Epithelial cell of esophagus (primary cell): ENCODE results near the gene CCL24.
"Not testable (repeated sequence)": the region's sequence is repeated elsewhere in the genome, so short reads cannot be mapped to it uniquely, and the experiment has no call there.

Source experiments
- DNase-seq: peaks from one replicate; pipeline ENCODE4 v3.0.0; 2010; ENCODE audit warnings: low read depth
- H3K4me3 ChIP-seq: 2 replicates; pipeline ENCODE4 v1.5.1; 2011; ENCODE audit warnings: mild to moderate bottlenecking, low read length, control low read depth
- TF ChIP-seq, protein P1 (sequence below): IDR thresholded peaks from 2 replicates; pipeline ENCODE4 v1.5.1; 2011; ENCODE audit warnings: low read depth, mild to moderate bottlenecking, low read length, control low read depth, inconsistent platforms; ENCODE audit not compliant: insufficient read depth; ENCODE audit errors: missing control alignments

Gene CCL24

DNA sequence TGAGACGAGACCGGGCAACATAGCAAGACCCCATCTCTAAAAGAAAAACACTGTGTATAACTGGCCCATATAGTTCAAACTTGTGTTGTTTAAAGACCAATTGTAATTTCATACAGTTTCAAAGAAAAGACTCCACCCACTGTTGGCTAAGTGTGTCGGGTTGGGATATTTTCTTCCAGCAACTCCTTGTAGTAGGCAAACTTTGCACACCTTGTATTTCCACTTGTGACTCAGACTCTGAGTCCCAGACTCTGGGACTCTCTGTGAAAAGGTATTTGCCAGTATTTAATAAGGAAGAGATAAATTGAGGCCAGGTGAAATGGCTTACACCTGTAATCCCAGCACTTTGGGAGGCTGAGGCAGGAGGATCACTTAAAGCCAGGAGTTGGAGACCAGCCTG, 36.0 kb upstream of the CCL24 start:
- H3K4me3 ChIP-seq, result no peak overlapping the region
- TF ChIP-seq, protein P1, sequence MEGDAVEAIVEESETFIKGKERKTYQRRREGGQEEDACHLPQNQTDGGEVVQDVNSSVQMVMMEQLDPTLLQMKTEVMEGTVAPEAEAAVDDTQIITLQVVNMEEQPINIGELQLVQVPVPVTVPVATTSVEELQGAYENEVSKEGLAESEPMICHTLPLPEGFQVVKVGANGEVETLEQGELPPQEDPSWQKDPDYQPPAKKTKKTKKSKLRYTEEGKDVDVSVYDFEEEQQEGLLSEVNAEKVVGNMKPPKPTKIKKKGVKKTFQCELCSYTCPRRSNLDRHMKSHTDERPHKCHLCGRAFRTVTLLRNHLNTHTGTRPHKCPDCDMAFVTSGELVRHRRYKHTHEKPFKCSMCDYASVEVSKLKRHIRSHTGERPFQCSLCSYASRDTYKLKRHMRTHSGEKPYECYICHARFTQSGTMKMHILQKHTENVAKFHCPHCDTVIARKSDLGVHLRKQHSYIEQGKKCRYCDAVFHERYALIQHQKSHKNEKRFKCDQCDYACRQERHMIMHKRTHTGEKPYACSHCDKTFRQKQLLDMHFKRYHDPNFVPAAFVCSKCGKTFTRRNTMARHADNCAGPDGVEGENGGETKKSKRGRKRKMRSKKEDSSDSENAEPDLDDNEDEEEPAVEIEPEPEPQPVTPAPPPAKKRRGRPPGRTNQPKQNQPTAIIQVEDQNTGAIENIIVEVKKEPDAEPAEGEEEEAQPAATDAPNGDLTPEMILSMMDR, result no peak
- peak; percentile 85 for DNase-seq

DNA sequence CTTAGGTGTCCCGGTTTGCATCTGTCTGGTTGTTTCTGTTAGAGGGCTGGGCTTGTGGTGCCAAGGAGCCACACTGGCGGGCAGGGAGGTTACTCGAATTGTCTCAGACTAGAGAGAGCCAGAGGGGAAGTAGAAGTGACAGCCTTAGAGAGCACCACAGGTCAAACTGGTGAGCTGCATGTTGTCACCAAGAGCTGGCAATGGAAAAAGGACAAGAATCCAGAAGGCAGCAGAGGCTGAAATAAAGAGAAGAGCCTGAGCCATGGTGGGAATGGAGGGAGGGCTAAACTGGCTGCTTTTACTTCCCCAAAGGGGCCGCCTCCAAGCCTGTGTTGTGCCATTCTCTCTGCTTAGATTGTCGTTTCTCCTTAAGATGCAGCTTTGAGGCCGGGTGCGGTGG, 34.1 kb upstream of the CCL24 start:
- TF ChIP-seq, protein P1, result no peak
- DNase-seq, result no peak
- H3K4me3 ChIP-seq, result no peak overlapping the region

DNA sequence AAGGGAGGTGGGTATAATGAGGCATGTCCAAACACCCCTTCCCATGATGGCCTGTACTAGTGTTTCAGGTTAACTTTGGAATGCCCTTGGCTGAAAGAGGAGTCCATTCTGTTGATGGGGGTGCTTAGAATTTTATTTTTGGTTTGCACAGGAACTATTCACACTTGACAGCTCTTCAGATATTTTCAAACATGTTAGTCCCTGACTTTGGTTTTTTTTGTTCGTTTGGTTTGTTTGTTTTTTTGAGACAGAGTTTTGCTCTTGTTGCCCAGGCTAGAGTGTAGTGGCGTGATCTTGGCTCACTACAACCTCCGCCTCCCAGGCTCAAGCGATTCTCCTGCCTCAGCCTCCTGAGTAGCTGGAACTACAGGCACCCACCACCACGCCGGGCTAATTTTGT, 31.5 kb upstream of the CCL24 start:
- DNase-seq, result peak; percentile 33
- not testable (repeated sequence) for H3K4me3 ChIP-seq

DNA sequence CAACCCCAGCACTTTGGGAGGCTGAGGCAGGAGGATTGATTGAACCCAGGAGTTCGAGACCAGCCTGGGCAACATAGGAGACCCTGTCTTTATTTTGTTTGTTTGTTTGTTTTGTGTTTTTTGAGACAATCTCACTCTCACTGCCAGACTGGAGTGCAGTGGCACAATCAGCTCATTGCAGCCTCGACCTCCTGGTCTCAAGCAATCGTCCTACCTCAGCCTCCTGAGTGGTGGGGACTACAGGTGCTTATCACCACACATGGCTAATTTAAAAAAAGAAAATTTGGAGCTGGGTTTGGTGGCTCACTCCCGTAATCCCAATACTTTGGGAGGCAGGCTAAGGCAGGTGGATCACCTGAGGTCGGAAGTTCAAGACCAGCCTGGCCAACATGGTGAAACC, 30.6 kb upstream of the CCL24 start:
- TF ChIP-seq, protein P1, result no peak
- no peak overlapping the region for H3K4me3 ChIP-seq
- no peak for DNase-seq

DNA sequence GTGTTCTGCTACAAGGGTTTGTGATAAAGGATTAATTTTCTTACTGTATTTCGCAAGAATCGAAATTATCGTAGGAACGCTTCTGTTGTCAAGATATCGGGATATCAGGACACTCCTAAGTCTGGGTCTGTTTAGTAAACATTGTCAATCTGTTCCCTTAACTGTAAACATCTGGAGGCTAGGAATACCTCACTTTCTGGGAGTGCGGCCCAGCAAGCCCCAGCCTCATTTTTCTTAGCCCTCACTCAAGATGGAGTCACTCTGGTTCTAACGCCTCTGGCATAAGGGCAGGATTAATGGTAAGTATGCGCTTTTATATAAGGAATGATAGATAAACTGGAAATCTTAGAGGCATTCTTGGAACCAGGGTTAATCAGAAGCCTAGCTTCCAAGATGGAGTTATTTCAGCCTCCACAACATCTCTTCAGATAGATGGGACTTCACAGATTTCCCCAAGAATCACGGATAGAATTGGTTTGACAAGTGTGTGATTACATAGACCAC, 30.1 kb upstream of the CCL24 start:
- no peak for DNase-seq
- H3K4me3 ChIP-seq, result no peak overlapping the region
- TF ChIP-seq, protein P1, result no peak

DNA sequence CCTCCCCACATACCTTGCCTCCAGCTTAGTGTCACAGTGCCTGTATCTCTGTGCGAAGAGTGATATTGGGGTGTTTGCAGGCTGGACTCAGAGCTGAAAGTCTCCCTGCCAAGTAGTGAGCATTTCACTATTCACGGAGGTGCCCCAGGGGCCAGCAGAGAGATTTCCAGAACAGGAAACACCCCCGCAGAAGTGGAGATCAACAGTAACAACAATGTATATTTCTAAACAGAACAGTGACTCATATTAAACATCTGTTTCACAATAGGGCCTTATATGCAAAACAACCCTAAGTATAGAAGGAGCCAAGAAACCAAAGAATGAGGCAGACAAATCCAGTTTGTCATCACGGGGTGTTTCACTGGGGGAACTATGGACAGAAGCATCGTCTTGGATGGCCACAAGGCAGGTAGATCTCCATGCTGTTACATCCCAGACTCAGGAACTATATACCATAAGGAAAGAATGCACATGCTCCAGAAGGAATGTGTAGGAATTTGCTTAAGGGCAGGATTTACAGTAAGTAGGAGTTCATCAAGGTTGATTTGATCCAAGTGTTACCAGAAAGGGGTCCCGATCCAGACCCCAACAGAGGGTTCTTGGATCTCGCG, 29.3 kb upstream of the CCL24 start:
- peak; percentile 97 for DNase-seq
- TF ChIP-seq, protein P1, result no peak
- no peak overlapping the region for H3K4me3 ChIP-seq

DNA sequence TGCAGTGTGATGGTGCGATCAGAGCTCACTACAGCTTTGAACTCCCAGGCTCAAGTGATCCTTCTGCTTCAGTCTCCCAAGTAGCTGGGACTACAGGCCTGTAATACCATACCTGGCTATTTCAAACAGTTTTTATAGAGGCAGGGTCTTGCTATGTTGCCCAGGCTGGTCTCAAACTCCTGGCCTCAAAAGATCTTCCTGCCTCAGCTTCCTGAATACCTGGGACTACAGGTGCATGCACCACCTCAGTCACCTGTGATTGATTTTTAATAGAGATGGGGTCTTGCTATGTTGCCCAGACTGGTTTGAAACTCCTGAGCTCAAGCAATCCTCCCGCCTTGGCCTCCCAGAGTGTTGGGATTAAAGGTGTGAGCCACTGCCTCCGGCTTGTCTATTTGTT, 26.4 kb upstream of the CCL24 start:
- DNase-seq, result no peak
- no peak overlapping the region for H3K4me3 ChIP-seq
- TF ChIP-seq, protein P1, result no peak

DNA sequence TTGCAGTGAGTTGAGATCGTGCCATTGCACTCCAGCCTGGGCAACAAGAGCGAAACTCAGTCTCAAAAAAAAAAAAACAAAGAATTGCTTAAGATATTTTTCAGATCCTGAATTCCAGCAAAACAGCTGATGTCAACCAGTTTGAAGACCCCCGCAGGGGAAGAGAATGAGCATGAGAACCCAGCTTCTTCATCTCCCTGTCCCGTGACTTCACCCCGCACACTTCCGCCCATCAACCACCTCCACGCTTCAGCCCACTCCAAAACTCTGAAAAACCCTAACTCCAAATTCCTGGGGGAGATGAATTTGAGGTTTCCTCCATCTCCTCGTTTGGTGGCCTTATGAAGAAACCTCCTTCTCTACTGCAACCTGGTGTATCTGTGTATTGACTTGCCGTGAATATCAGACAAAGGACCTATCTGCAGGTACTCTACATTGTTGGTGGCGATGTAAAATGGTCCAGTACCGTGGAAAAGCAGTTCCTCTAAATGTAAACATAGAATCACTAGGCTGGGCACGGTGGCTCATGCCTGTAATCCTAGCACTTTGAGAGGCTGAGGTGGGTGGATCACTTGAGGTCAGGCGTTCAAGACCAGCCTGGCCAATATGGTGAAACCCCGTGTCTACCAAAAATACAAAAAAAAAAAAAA, 24.8 kb upstream of the CCL24 start:
- not testable (repeated sequence) for H3K4me3 ChIP-seq, DNase-seq
